GM18507 (cell line): Measurements from ENCODE around the gene VAMP8.
A peak's percentile ranks its signal among the peaks of the same experiment; 100 is the strongest.
"Not testable (repeated sequence)": the region's sequence is repeated elsewhere in the genome, so short reads cannot be mapped to it uniquely, and the experiment has no call there.

Experiments used
- DNase-seq: peaks from one replicate; pipeline ENCODE4 v3.0.0; 2011; ENCODE audit warnings: low read depth; ENCODE audit not compliant: insufficient read length; ENCODE audit errors: extremely low spot score
- FAIRE-seq: peaks from 2 replicates; lab custom pipeline; 2011; peaks lifted over from hg19 to GRCh38; lab: Jason Lieb, UNC

Gene VAMP8

DNA sequence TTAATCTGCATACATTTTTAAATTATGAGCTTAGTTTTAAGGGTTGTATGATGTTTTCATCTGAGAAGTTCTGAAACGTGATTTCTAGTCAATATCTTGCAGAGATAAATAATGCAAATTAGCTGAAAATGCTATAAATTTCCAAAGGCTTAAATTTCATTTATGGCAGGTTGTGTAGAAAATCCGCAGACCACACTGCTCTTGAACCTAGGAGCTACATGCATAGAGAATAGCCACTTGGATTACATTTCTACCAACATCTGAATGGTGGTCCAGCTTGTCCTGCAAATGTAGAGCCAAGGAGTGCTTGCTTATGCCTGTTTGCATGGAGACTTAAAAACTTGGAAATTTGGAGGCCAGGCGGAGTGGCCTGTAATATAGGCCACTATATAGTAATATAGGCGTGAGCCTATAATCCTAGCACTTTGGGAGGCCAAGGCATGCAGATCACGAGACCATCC lies 31.6 kb upstream of the VAMP8 start:
- no peak for FAIRE-seq

DNA sequence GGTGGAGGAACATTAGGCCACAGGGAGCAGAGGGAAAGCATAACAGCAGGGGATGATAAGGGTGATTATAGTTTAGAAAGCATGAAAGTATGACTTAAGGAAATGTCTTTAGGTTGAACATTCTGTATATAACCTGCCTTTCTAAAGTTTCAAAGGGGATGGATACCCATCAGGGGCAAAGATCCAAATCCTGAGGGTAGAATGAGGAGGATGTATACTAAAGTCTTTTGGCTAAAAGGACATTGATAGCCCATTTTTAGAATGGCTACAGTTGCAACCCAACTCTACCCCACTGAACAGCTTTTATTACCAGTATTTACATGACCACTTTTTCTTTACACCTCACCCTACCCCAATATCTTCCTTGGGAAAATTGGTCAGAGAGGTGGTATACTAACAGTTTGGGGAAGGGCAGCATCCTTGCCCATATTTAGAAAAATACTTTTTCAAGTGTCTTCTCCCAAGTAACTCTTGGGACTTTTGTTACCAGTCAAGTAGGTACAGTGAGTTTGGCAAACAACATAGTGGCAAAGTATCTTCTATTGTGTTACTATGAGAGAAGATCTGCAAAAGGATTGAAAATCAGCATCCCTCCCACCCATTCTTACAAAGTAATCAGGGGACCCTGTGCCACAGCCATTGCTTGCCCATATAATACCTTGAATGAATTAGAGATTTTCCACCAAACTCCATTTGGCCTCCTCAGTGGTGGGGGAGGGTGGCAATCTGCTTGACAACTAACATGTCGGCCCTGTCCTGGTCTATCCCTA lies 30.1 kb upstream of the VAMP8 start:
- DNase-seq (no peak), FAIRE-seq (no peak)

More for the DNA sequence above, 31.6 kb upstream of the VAMP8 start:
- DNase-seq = no peak

DNA sequence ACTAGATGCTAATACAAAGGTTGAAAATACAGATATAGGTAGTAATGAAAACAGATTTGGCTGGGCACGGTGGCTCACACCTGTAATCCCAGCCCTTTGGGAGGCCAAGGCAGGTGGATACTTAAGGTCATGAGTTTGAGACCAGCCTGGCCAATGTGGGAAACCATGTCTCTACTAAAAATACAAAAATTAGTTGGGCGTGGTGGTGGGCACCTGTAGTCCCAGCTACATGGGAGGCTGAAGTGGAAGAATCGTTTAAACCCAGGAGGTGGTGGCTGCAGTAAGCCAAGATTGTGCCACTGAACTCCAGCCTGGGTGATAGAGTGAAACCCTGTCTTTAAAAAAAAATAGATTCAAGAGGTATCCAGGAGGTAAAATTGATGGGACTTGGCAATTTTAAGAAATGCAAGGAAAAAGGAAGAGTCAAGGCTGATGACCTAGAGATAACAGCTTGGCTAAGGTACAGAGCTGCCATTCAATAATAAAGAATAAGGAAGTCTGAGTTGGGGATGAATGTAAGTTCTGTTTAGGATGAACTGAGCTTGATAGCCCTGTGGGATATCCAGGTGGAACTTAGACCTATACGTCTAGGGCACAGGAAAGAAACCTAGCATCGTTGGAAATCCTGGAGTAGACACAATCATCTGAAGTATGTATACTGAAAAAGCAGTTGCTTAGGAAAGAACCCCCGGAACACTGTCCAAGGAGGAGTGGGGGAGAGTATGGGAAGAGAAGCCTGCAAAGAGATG lies 29.4 kb upstream of the VAMP8 start:
- FAIRE-seq (no peak), DNase-seq (no peak)

DNA sequence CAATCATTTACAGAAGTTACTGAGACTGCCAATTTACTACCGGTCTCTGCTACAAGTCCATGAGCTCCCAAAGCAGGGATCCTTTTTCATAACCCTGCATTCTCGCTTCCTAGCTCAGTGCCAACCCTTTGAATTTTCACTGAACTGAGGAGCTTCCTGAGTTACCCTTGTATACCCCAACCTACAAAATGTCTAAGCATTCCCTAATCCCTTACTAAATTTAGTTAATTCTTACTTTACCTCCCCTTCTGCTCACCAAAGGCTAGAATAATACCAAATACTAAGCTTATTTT lies 28.8 kb upstream of the VAMP8 start:
- FAIRE-seq (no peak), DNase-seq (no peak)

DNA sequence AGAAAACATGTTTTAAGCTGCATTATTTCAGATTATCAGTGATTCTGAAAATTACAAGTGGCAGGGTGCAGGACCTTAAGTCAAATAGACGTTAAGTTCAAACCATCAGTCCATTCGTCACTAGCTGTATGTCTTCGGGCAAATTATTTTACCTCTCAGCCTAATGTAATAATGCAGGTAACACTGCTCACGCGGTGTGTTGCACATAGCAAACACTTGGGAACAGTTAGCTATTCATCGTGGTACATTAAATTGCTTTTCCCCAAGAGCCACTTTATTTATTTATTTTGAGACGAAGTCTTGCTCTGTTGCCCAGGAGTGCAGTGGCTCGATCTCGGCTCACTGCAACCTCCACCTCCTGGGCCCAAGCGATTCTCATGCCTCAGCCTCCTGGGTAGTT lies 28.3 kb upstream of the VAMP8 start:
- no peak for FAIRE-seq
- DNase-seq = no peak

DNA sequence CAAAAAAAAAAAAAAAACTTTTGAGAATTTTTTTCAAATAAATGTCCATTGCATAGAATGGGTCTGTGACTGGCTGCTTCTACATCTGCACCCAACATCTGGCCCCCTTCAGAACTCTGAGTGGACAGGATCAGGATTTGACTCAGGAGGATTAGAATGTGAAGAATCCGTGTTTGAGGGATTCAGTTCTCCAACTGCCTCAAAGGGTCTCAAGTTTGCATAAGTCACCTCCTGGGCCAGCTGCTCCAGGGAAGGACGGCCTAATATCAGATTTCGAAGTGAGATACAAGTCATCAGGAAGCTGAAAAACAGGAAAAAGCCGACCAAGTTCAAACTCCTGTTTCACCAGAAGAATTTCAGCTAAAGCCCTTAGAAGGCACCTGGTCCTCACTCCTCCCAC lies 27.6 kb upstream of the VAMP8 start:
- FAIRE-seq = no peak
- DNase-seq = no peak

DNA sequence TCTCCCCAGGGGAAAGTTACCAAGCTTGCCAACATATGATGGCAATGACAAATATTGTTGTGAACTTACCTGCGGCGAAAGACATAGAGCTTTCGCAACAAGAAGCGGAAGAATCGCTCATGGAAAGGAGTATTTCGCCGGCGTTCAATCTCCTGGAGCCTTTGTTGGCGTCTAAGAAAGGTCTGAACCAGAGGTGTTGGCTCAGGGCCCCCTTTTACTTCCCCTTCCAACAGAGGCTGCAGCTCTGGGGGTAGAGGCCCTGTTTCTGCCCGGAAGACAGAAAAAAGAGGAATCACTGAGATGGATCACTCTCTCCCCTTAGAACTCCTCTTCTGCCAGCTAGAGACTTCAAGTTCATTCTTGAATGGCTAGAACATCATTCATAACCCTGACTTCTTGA lies 26.9 kb upstream of the VAMP8 start:
- no peak for FAIRE-seq
- no peak for DNase-seq

DNA sequence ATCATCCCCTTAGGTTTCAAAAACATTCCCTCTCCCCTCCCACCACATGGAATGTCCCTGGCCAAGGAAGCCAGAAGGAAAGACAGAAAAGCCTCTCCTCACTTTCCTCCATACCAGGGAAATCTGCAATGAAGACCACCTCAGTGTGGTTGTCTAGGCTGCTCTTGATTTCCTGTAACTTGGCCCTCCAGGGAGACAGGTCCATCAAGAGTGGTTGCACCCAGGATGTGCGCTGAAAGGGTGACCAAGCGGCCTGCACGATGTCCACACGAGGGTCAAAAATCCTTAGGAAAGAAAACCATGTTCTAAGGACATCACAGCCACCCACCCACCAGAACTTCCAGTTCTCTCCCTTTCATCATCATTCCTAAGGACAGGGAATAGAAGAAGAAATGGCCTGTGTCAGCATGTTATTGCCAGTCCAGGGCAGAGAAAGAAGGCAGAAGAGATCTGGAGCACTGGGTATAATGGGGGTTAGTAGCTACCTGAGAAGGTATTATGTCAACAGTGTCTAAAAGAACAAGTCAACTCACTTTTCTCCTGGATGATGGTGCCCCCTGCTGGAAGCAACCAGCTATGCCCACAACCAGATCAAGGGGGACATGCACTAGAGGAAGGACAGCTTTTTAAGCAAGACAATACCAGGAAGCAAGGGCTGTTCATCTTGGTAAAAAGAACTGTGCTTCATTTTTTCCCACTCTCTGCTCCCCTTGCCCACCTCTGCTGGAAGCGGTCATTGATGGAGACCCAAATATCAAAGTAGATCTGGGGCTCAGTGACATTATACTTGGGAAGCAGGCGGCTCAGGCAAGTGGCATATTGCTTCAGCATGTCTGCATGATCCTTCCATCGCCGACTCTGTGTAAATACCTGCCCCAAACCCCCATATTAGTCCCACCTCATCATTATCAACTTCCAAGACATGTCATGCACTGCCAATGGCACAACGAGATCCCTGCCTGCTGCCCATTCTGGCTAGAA lies 25.4 kb upstream of the VAMP8 start:
- peak; percentile 86 for FAIRE-seq
- DNase-seq = peak; percentile 54

DNA sequence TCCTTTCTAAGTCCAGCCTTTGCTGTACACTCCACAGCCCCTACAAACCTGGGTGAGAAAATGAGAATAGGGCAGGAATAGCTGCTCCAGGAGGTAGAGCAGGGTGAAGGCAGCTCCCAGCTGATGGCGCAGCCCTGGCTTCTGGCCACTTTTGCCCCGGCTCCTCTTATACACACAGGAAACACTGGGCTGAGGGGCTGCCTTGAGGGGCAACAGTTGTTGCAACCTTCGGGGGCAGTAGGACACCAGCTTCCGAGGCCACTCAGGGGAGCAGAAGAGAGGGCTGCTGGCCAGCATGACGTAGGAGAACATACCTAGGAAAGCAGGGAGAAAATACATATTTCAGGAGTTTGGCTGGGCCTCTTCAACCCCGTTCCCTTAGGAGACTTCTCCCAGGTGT lies 24.2 kb upstream of the VAMP8 start:
- FAIRE-seq = no peak

DNA sequence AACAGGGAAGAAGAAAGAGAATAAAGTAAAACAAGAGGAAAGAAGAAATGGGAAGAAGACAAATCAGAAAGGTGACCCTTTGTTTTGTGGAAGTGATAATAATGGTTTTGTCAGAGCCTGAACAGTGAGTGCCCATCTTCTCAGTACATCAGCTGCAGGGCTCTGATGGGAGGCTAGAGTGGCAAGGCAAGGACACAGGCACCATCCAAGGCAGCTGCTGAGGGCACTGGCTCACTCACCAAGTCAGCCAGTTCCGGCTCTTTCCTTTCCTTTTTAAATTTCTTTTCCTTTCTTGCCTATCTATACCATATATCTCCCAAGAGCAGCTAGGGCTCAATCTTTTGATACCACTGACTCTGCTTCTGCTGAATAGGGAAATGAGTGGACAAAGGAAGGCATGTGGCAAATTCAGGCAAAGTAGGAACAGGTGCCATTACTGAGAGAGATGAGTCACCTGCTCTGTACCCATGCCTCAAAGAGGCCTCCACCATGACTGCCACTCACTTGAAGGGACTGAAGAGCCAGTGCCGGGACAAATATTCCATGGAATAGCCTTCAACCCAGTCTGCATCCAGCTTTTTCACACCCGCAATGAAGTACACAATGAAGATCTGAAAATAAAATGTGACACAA lies 22.3 kb upstream of the VAMP8 start:
- FAIRE-seq (no peak), DNase-seq (no peak)

More for the DNA sequence above, 24.2 kb upstream of the VAMP8 start:
- no peak for DNase-seq

DNA sequence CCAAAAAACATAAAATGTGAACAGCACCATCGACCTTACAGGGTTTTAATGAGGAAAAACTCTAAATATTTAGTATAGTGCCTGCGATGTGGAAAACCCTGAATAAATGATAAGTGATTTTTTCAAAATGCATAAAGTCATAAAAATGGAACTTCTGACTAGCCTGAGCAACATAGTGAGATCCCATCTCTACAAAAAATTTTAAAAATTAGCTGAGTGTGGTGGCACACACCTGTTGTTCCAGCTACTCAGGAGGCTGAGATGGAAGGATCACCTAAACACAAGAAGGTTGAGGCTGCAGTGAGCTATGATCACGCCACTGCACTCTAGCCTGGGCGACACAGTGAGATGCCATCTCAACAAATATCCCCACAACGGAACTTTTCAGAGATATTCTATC lies 20.3 kb upstream of the VAMP8 start:
- FAIRE-seq = no peak
- no peak for DNase-seq

DNA sequence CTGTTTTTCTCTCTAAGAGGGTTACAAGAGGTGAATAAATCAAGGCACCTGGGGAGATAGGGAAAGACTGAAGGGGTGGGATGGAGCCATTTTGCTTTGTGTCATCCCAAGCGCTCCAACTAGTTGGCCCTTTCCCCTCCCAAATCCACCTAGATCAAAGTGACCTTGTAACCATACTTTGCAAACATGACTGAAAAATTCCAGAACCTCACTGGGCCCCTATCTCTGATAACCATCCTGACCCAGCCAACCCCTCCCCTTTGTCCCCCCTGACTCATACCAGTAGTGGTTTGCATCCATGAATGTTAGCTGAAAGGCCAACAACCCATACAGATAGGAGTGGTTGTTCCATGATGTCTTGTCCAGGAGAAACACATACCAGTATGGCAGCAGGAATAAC lies 19.2 kb upstream of the VAMP8 start:
- FAIRE-seq = no peak
- no peak for DNase-seq

DNA sequence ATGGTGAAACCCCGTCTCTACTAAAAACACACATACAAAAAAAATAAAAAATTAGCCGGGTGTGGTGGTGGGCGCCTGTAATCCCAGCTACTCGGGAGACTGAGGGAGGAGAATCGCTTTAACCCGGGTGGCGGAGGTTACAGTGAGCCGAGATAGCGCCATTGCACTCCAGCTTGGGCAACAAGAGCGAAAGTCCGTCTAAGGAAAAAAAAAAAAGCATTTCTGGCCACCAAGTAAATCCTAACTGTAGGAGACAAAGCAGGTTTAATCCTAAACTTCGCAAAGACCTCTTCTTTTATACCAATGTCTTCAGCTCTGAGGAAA lies 17.0 kb upstream of the VAMP8 start:
- not testable (repeated sequence) for DNase-seq, FAIRE-seq

DNA sequence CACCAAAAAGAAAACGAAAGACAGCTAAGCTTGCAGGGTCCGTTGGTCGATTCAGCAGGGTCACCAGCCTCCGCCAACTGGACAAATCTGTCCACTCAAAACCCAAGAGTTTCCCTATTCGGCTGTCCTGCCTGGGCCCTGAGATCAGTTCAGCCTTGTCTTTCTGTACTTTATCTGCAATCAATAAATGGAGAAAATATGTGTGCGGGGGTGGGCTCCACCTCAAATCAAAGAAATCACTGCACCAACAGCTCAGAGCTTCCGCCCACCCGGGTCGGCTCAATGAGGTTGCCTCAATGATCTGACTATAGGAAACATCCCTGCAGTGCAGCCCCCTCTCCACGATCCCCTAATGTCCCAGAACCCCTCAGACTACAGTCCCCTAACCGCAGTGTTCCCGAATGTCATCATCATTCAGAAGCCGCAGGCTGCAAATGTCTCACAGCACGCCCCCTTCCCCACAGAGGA lies 16.5 kb upstream of the VAMP8 start:
- FAIRE-seq = no peak
- no peak for DNase-seq

DNA sequence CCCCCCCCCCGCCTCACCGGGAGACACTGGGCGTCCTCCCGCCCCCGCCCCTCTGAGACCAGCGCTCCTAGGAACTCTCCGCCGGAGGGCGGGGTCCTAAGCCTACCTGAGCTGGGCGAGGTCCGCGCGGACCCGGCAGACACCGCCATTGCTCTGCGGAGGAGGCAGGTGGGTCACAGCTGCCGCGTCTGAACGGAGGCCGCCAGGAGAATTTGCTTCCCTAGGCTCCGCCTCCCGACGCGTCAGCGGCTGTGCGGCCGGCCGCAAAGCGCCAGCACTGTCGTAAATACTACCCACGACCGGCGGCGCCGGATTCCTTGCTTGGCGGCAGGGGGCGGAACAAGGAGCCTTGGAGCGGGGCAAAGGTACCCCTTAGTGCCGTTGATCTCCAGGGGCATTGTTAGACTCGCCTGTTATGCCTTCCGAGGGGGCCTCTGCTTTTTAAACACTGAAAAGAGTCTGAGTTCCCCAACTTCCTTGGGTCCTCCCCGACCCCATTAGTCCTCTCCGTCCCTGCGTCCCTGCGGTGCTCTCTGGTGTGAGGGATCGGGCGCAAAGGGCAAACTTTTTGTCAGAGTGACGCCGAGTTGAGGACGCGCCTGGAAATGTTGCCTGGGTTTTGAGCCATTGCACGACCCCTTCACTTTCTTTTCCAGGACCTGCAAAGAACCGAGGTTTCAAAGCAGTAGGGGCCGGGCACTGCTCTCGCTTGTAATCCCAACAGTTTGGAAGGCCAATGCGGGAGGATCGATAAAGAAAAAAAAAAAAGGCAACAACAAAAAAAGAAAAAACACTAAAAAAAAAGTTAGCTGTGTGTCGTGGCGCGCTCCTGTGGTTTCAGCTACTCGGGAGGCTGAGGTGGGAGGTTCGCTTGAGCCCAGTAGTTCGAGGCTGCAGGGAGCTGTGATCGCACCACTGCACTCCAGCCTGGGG lies 15.8 kb upstream of the VAMP8 start, which contains the start of gene GGCX:
Gene GGCX (minus strand): TSS at position 214 of the 933 bp plus-strand sequence. CDS start 65 bp downstream, at position 149.
- DNase-seq (peak; percentile 91), FAIRE-seq (peak; percentile 89)

DNA sequence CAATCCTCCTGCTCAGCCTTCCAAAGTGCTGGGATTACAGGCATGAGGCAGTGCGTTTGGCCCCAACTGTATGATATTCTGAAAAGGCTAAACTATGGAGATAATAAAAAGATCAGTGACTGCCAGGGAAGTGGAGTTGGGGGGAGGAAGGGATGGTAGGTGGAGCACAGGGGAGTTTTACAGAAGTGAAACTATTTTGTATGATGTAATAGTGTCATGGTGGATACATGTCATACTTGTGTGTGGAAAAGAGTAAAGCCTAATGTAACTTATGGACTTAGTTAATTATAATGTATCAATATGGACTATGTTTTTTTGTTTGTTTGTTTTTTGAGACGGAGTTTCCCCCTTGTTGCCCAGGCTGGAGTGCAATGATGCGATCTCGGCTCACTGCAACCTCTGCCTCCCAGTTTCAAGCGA lies 13.2 kb upstream of the VAMP8 start:
- no peak for FAIRE-seq
- no peak for DNase-seq

DNA sequence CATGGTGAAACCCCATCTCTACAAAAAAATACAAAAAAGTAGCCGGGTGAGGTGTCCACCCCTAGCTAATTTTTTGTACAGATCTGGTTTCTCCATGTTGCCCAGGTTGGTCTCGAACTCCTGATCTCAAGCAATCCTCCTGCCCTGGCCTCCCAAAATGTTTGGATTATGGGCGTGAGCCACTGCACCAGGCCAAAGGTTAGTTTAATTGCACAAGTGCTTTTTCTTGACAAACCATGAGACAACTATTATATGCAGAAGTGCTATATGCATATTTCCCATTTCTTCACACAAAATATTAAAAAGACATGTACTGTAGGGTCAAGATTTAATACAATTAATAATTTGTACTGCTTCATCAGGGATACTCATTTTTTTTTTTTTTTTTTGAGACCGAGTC lies 11.1 kb upstream of the VAMP8 start:
- DNase-seq = no peak
- no peak for FAIRE-seq

DNA sequence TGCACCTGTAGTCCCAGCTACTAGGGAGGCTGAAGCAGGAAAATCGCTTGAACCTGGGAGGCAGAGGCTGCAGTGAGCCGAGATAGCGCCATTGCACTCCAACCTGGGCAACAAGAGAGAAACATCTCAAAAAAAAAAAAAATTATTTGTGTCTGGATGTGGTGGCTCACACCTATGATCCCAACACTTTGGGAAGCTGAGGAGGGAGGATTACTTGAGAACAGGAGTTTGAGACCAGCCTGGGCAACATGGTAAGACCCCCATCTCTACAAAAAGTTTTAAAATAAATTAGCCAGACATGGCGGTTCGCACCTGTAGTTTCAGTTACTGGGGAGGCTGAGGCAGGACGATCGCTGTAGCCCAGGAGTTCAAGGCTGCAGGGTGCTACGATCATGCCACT lies 1.6 kb upstream of the VAMP8 start:
- FAIRE-seq = no peak
- no peak for DNase-seq

DNA sequence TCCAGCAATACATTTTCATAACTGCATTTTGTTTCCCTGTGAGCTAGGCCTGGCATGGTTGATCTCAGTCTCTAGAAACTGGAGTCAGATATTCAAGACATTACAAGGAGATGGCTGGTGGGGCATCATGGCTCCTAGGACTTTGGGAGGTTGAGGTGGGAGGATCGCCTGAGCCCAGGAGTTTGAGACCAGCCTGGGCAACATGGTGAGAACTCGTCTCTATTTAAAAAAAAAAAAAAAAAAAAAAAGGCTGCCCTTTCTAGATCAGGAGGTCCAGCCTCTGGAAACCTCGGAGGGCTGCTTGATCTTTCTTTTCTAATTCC lies 362 bp upstream of the VAMP8 start:
- no peak for DNase-seq
- FAIRE-seq = no peak
